Fibroblast of skin of abdomen (primary cell): ENCODE results near the gene CTH. TPM values are rescaled to one million over a fixed set of nuclear protein-coding genes. Genes with fewer than 3 reads are reported as not detected.
"Not testable (repeated sequence)": the region's sequence is repeated elsewhere in the genome, so short reads cannot be mapped to it uniquely, and the experiment has no call there.

Experiments used
- DNase-seq: peaks from one replicate; pipeline ENCODE4 v3.0.0-alpha.2; 2013
- polyA plus RNA-seq, 2 experiments: library from polyadenylated mRNA; unstranded; fragments of 120-200 nt; gene quantifications; one replicate each; pipeline ENCODE4 v1.2.1, GENCODE V29; 2013; ENCODE audit not compliant: insufficient read length in 2 of 2

The CTH gene
- polyA plus RNA-seq (2013, experiment 1 of 2; ENCODE audit: insufficient read length): 19.3 TPM
- polyA plus RNA-seq (2013, experiment 2 of 2; ENCODE audit: insufficient read length): 18.5 TPM

GRCh38 chr1:70410604-70411359 lies at the start of gene CTH:
Gene CTH, plus strand, starts transcription at chr1:70411268. Its CDS starts 148 bp downstream, at chr1:70411416.
- DNase-seq: peak; percentile 96

- DNase-seq: peak; percentile 51
Measured at GRCh38 chr1:70361727-70362398, 49.2 kb upstream of the CTH start.

- DNase-seq: no peak
Measured at GRCh38 chr1:70364439-70364838, 46.6 kb upstream of the CTH start.

- DNase-seq: not testable (repeated sequence)
Measured at GRCh38 chr1:70366425-70366952, 44.6 kb upstream of the CTH start.

- not testable (repeated sequence) for DNase-seq
Measured at GRCh38 chr1:70366997-70367396, 44.1 kb upstream of the CTH start.

- DNase-seq: not testable (repeated sequence)
Measured at GRCh38 chr1:70367397-70367796, 43.7 kb upstream of the CTH start.

- not testable (repeated sequence) for DNase-seq
Measured at GRCh38 chr1:70371586-70371985, 39.5 kb upstream of the CTH start.

GRCh38 chr1:70372426-70372825 lies 38.6 kb upstream of the CTH start:
- no peak for DNase-seq

- DNase-seq: not testable (repeated sequence)
Measured at GRCh38 chr1:70373580-70373979, 37.5 kb upstream of the CTH start.

- DNase-seq: no peak
Measured at GRCh38 chr1:70376196-70376595, 34.9 kb upstream of the CTH start.

- DNase-seq: no peak
Measured at GRCh38 chr1:70382682-70383081, 28.4 kb upstream of the CTH start.

GRCh38 chr1:70383483-70383882 lies 27.6 kb upstream of the CTH start:
- DNase-seq: no peak

- no peak for DNase-seq
Measured at GRCh38 chr1:70384542-70384941, 26.5 kb upstream of the CTH start.

- no peak for DNase-seq
Measured at GRCh38 chr1:70385477-70385876, 25.6 kb upstream of the CTH start.

GRCh38 chr1:70386121-70386520 lies 24.9 kb upstream of the CTH start:
- no peak for DNase-seq

GRCh38 chr1:70387507-70387906 lies 23.6 kb upstream of the CTH start:
- no peak for DNase-seq

GRCh38 chr1:70392626-70393025 lies 18.4 kb upstream of the CTH start:
- no peak for DNase-seq

GRCh38 chr1:70396607-70397006 lies 14.5 kb upstream of the CTH start:
- DNase-seq: no peak

- no peak for DNase-seq
Measured at GRCh38 chr1:70397013-70397412, 14.1 kb upstream of the CTH start.

GRCh38 chr1:70400335-70400734 lies 10.7 kb upstream of the CTH start:
- no peak for DNase-seq

- no peak for DNase-seq
Measured at GRCh38 chr1:70401974-70402373, 9.1 kb upstream of the CTH start.

GRCh38 chr1:70403759-70404158 lies 7.3 kb upstream of the CTH start:
- no peak for DNase-seq

GRCh38 chr1:70405780-70406416 lies 5.2 kb upstream of the CTH start:
- DNase-seq: no peak
